ENCODE results near the gene MS4A14. TPM values are rescaled to one million over a fixed set of nuclear protein-coding genes. Genes with fewer than 3 reads are reported as not detected.
"Not testable (repeated sequence)": the region's sequence is repeated elsewhere in the genome, so short reads cannot be mapped to it uniquely, and the experiment has no call there.

The MS4A14 gene
- total RNA-seq, 4 donors from 2014 or later: 1.4 to 9.9 (median 4.7) TPM

GRCh38 chr11:60422609-60423008 is 26.4 kb downstream of the MS4A14 start:
- ATAC-seq (ENCODE audit: low FRiP score): no peak
- no peak for DNase-seq (ENCODE audit: low spot score)
- no peak for TF ChIP-seq CTCF (IDR thresholded peaks at IDR 0.05)

- no peak for ATAC-seq (ENCODE audit: low FRiP score)
- no peak for TF ChIP-seq CTCF (IDR thresholded peaks at IDR 0.05)
- no peak for DNase-seq (ENCODE audit: low spot score)
Observed at GRCh38 chr11:60428517-60428916, 32.3 kb downstream of the MS4A14 start.

GRCh38 chr11:60429272-60429671 is 33.0 kb downstream of the MS4A14 start, which contains the start of gene MS4A5:
Gene MS4A5, plus strand, starts transcription at chr11:60429572. Its CDS starts 103 bp downstream, at chr11:60429675.
- no peak for DNase-seq (ENCODE audit: low spot score)
- ATAC-seq (ENCODE audit: low FRiP score): no peak
- TF ChIP-seq CTCF (IDR thresholded peaks at IDR 0.05): no peak

GRCh38 chr11:60431251-60431650 is 35.0 kb downstream of the MS4A14 start:
- DNase-seq (ENCODE audit: low spot score) (no peak), ATAC-seq (ENCODE audit: low FRiP score) (no peak)
- TF ChIP-seq CTCF (IDR thresholded peaks at IDR 0.05): no peak

GRCh38 chr11:60433401-60433800 is 37.1 kb downstream of the MS4A14 start:
- no peak for ATAC-seq (ENCODE audit: low FRiP score)
- TF ChIP-seq CTCF (IDR thresholded peaks at IDR 0.05): no peak

GRCh38 chr11:60447070-60447469 is 50.8 kb downstream of the MS4A14 start:
- TF ChIP-seq CTCF (IDR thresholded peaks at IDR 0.05): no peak
- no peak for DNase-seq (ENCODE audit: low spot score)
- ATAC-seq (ENCODE audit: low FRiP score): no peak

More at GRCh38 chr11:60433401-60433800, 37.1 kb downstream of the MS4A14 start:
- no peak for DNase-seq (ENCODE audit: low spot score)

GRCh38 chr11:60447846-60448245 is 51.6 kb downstream of the MS4A14 start:
- no peak for DNase-seq (ENCODE audit: low spot score)
- TF ChIP-seq CTCF (IDR thresholded peaks at IDR 0.05): no peak
- no peak for ATAC-seq (ENCODE audit: low FRiP score)

GRCh38 chr11:60451185-60451584 is 54.9 kb downstream of the MS4A14 start:
- not testable (repeated sequence) for DNase-seq (ENCODE audit: low spot score); ATAC-seq (ENCODE audit: low FRiP score)

All from omental fat pad (tissue), 4 donors.